Stomach (tissue), 9 donors: ENCODE measurements around the gene IAH1. TPM values are rescaled to one million over a fixed set of nuclear protein-coding genes. Genes with fewer than 3 reads are reported as not detected.
A peak's percentile ranks its signal among the peaks of the same experiment; 100 is the strongest.

ENCODE experiments used
- DNase-seq, 2 donors: peaks; one replicate each; pipeline versions ENCODE4 v3.0.0 to v3.0.0-alpha.2; 2013 to 2019
- H3K27ac ChIP-seq, 5 donors: fragments of 200-600 bp in 4 of 5; sonication (generic) in 4 of 5; one replicate each; pipeline ENCODE4 v1.5.1; 2013 to 2019; ENCODE audit warnings: mild to moderate bottlenecking in 1 of 5, moderate library complexity in 1 of 5
- H3K27me3 ChIP-seq, 3 donors: fragments of 200-600 bp; sonication (generic); one replicate each; pipeline ENCODE4 v1.5.1; 2017 to 2019; ENCODE audit warnings: mixed run types in 1 of 3
- H3K36me3 ChIP-seq, 4 donors: fragments of 200-600 bp; sonication (generic); 1 replicate in 3 of 4; 2 replicates in 1 of 4; pipeline ENCODE4 v1.5.1; 2016 to 2019
- H3K4me1 ChIP-seq, 4 donors: fragments of 200-600 bp; sonication (generic); one replicate each; pipeline ENCODE4 v1.5.1; 2016 to 2019
- H3K4me3 ChIP-seq, 4 donors: fragments of 200-600 bp; sonication (generic) in 3 of 4; one replicate each; pipeline ENCODE4 v1.5.1; 2016 to 2019; ENCODE audit warnings: mild to moderate bottlenecking in 1 of 4
- H3K9me3 ChIP-seq, 4 donors: fragments of 200-600 bp; sonication (generic); one replicate each; pipeline ENCODE4 v1.5.1; 2016 to 2019
- EP300 ChIP-seq: sonication (generic); formaldehyde crosslinking; IDR thresholded peaks from one replicate; pipeline ENCODE4 v1.6.1; 2017; ENCODE audit warnings: antibody characterized with exemption
- POLR2A ChIP-seq, 4 donors: fragments of 450-650 bp; IDR thresholded peaks; one replicate each; pipeline ENCODE4 v1.6.1; 2016; ENCODE audit warnings: antibody characterized with exemption in 4 of 4, control low read depth in 2 of 4, mild to moderate bottlenecking in 1 of 4, moderate library complexity in 1 of 4
- POLR2AphosphoS5 ChIP-seq, 3 donors: sonication (generic); formaldehyde crosslinking; IDR thresholded peaks; one replicate each; pipeline ENCODE4 v1.6.1; 2016; ENCODE audit warnings: antibody characterized with exemption in 3 of 3
- WGBS, 5 donors: extraction: QIAGEN DNeasy Blood & Tissue Kit in 3 of 5; methylation state at CpG; one replicate each; pipeline versions ENCODE4 v1.1.5 to v1.1.7; 2013 to 2018; 5-methylcytosine and 5-hydroxymethylcytosine counted together
- intact Hi-C: fragments of 100-400 bp; cut with DNase I; formaldehyde crosslinking; loops from one replicate; pipeline ENCODE4 v1.15.1; 2023; ENCODE audit warnings: low total_unique reads
- polyA plus RNA-seq, 3 donors: library from polyadenylated mRNA; stranded (reverse); fragments of 200-250 nt; gene quantifications; one replicate each; pipeline ENCODE4 v1.2.3, GENCODE V29; 2013
- total RNA-seq, 5 donors: library from RNA; depleted of rRNA; stranded (reverse); fragments of >200 nt; gene quantifications; one replicate each; pipeline versions ENCODE4 v1.1.0 to v1.2.3, GENCODE V29; 2014 to 2016
- TF ChIP-seq, protein P1 (sequence below), 7 experiments: fragments of 450-650 bp in 4 of 7; fragments of 200-600 bp in 3 of 7; sonication (generic) in 3 of 7; IDR thresholded peaks; one replicate each; pipeline ENCODE4 v1.5.1; 2016 to 2019; ENCODE audit warnings: antibody characterized with exemption in 7 of 7, control low read depth in 2 of 7, mild to moderate bottlenecking in 1 of 7
- donor health status: healthy with polysubstance abuse.
- donor health status: Bipolar disorder and iron deficiency.
- donor health status: healthy.

Gene IAH1
- total and polyA plus RNA-seq, 8 donors = 29.8 to 204 (median 53.5) TPM

DNA sequence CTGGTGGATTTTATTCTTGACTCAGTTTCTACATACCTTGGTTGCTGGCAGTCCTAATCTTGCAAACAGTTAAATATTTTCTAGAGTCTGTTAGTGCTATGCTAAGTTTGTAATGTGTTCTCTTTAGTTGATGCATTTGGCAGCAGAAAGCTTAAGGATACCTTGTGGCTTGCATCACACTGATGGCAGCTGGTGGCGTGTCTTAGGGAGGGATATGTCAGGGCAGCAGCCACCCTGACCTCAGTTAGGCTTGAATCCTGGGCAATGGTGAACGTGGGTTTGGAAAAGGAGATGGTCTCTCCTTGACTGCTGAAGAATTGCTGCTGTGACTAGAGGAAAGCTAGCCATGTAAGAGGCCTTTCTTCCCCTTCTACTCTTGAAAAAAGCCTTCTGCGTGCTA lies 4.2 kb downstream of the IAH1 start:
- Histone ChIP-seq H3K27me3 (no peaks in the 10 kb centered on the region), H3K4me1 (peaks cover 21 to 48% (median 37%) of the 10 kb centered on the region in 4 donors), H3K9me3 (no peaks in the 10 kb centered on the region), H3K27ac (peak overlapping the region in 1 of 5 donors; percentile 46), H3K36me3 (peaks cover 29 to 61% (median 56%) of the 10 kb centered on the region in 4 donors), H3K4me3 (no peak overlapping the region)
- TF ChIP-seq, protein P1, sequence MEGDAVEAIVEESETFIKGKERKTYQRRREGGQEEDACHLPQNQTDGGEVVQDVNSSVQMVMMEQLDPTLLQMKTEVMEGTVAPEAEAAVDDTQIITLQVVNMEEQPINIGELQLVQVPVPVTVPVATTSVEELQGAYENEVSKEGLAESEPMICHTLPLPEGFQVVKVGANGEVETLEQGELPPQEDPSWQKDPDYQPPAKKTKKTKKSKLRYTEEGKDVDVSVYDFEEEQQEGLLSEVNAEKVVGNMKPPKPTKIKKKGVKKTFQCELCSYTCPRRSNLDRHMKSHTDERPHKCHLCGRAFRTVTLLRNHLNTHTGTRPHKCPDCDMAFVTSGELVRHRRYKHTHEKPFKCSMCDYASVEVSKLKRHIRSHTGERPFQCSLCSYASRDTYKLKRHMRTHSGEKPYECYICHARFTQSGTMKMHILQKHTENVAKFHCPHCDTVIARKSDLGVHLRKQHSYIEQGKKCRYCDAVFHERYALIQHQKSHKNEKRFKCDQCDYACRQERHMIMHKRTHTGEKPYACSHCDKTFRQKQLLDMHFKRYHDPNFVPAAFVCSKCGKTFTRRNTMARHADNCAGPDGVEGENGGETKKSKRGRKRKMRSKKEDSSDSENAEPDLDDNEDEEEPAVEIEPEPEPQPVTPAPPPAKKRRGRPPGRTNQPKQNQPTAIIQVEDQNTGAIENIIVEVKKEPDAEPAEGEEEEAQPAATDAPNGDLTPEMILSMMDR (IDR thresholded peaks at IDR 0.05) = no peak
- TF ChIP-seq EP300 (no peak), POLR2A (IDR thresholded peaks at IDR 0.05) (no peak), POLR2AphosphoS5 (IDR thresholded peaks at IDR 0.05) (no peak)
- DNase-seq = no peak
- intact Hi-C loops = no loop called here
- WGBS, 5 donors = 73 to 86% (median 78%) methylated on average over 3 of the region's 3 CpGs

DNA sequence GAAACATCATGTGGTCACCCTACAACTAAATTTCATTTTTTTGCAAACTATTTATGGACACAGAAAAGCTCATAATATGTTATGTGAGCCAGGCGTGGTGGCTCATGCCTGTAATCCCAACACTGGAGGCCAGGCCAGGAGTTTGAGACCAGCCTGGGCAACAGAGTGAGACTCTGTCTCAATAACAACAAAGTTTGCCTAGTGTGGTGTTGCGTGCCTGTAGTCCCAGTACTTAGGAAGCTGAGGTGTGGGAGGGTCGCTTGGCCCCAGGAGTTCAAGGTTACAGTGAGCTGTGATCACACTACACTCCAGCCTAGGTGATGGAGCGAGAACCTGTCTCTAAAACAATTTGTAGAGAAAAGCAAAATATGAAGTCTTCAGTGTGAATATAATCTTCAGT lies 5.8 kb downstream of the IAH1 start:
- peaks cover 45 to 77% (median 72%) of the 10 kb centered on the region in 4 donors for H3K36me3 ChIP-seq

DNA sequence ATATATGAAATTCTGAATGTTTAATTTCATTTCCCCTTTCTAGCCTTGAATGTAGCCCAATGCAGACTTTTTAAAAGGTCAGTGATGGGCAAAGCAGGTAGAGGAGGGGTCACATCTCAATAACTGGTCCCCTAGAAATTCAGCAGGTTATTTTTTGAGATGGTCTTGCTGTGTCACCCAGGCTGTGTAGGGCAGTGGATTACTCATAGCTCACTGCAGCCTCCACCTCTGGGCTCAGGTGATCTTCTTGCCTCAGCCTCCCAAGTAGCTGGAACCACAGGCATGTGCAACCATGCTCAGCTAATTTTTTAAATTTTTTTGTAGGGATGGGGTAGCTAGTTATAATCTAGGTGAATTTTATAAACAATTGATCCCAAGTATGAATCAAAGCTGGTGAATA lies 8.8 kb downstream of the IAH1 start:
- Histone ChIP-seq H3K4me3 (no peak overlapping the region), H3K9me3 (no peaks in the 10 kb centered on the region), H3K36me3 (peaks cover 73 to 98% (median 95%) of the 10 kb centered on the region in 4 donors), H3K27ac (no peak overlapping the region), H3K27me3 (no peaks in the 10 kb centered on the region), H3K4me1 (peaks cover 0 to 11% (median 4%) of the 10 kb centered on the region in 4 donors)
- TF ChIP-seq POLR2AphosphoS5 (IDR thresholded peaks at IDR 0.05) (no peak), EP300 (no peak), POLR2A (IDR thresholded peaks at IDR 0.05) (no peak)
- TF ChIP-seq, protein P1 (IDR thresholded peaks at IDR 0.05) = no peak
- no peak for DNase-seq
- intact Hi-C loops = no loop called here

More for the DNA sequence above, 5.8 kb downstream of the IAH1 start:
- DNase-seq = no peak
- WGBS, 5 donors = 88 to 96% (median 95%) methylated on average over 4 of the region's 4 CpGs
- Histone ChIP-seq H3K27ac (no peak overlapping the region), H3K4me3 (no peak overlapping the region), H3K9me3 (no peaks in the 10 kb centered on the region), H3K27me3 (no peaks in the 10 kb centered on the region), H3K4me1 (peaks cover 16 to 39% (median 26%) of the 10 kb centered on the region in 4 donors)
- no peak for TF ChIP-seq POLR2A (IDR thresholded peaks at IDR 0.05)
- intact Hi-C loops = no loop called here

DNA sequence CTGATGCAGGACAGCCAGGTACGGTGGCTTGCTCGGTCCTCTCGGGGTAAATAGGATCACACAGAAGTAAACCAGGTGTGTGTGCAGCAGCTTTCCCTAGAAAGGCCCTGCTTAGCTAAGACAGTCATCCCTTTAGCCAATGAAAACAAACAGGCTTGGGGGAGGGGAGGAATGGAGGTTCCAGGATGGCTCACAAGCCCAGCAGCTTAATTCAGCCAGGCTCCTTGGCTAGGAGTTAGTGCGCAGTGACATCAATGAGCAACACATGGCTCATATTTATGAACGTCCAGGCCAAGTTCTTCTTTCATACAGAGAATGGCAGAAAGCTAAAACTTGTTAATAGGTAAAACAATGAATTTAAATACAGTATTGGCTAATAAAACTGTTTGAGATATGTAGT lies 10.2 kb downstream of the IAH1 start:
- 88 to 89% (median 89%) methylated on average over 5 of the region's 5 CpGs for WGBS, 5 donors
- DNase-seq = no peak
- intact Hi-C loops = no loop called here

More for the DNA sequence above, 10.2 kb downstream of the IAH1 start:
- Histone ChIP-seq H3K9me3 (no peaks in the 10 kb centered on the region), H3K27me3 (no peaks in the 10 kb centered on the region), H3K4me3 (no peak overlapping the region), H3K4me1 (peaks cover 0 to 3% (median 0%) of the 10 kb centered on the region in 4 donors), H3K27ac (no peak overlapping the region), H3K36me3 (peaks cover 82 to 100% (median 99%) of the 10 kb centered on the region in 4 donors)
- TF ChIP-seq, protein P1 (IDR thresholded peaks at IDR 0.05) = no peak
- no peak for TF ChIP-seq POLR2A (IDR thresholded peaks at IDR 0.05)
- no peak for TF ChIP-seq EP300
- no peak for TF ChIP-seq POLR2AphosphoS5 (IDR thresholded peaks at IDR 0.05)
